Thyroid gland (tissue), 4 donors: ENCODE results near the gene CCDC88A. TPM values are rescaled to one million over a fixed set of nuclear protein-coding genes. Genes with fewer than 3 reads are reported as not detected.
"Not testable (repeated sequence)": the region's sequence is repeated elsewhere in the genome, so short reads cannot be mapped to it uniquely, and the experiment has no call there.

Experiments used
- DNase-seq, 2 donors: peaks; one replicate each; pipeline ENCODE4 v3.0.0-alpha.2; 2019
- H3K27ac ChIP-seq, 3 donors: fragments of 200-600 bp; sonication (generic); 1 replicate in 2 of 3; 2 replicates in 1 of 3; pipeline ENCODE4 v1.5.1; 2016 to 2019; ENCODE audit warnings: mild to moderate bottlenecking in 1 of 3, moderate library complexity in 1 of 3
- H3K27me3 ChIP-seq: fragments of 200-600 bp; sonication (generic); one replicate; pipeline ENCODE4 v1.5.1; 2019
- H3K36me3 ChIP-seq, 2 donors: fragments of 200-600 bp; sonication (generic); one replicate each; pipeline ENCODE4 v1.5.1; 2016 to 2019
- H3K4me1 ChIP-seq, 2 donors: fragments of 200-600 bp; sonication (generic); one replicate each; pipeline ENCODE4 v1.5.1; 2017 to 2019
- H3K4me3 ChIP-seq, 3 donors: fragments of 200-600 bp; sonication (generic); replicated peaks in 1 of 3; 1 replicate in 2 of 3; 2 replicates in 1 of 3; pipeline ENCODE4 v1.5.1; 2016; ENCODE audit warnings: mild to moderate bottlenecking in 1 of 3
- H3K9me3 ChIP-seq: fragments of 200-600 bp; sonication (generic); one replicate; pipeline ENCODE4 v1.5.1; 2017
- POLR2A ChIP-seq, 2 donors: fragments of 450-650 bp; IDR thresholded peaks; one replicate each; pipeline ENCODE4 v1.6.1; 2017; ENCODE audit warnings: antibody characterized with exemption in 2 of 2, mild to moderate bottlenecking in 2 of 2, moderate library complexity in 1 of 2
- WGBS, 2 donors: methylation state at CpG; one replicate each; pipeline ENCODE4 v1.1.5; 2017; 5-methylcytosine and 5-hydroxymethylcytosine counted together
- intact Hi-C: fragments of 100-400 bp; cut with DNase I; formaldehyde crosslinking; loops from one replicate; pipeline ENCODE4 v1.15.1; 2023
- small RNA-seq: library from RNA; depleted of rRNA; stranded (forward); fragments of <200 nt; gene quantifications from one replicate; pipeline ENCODE3, GENCODE V24; 2016
- total RNA-seq, 4 donors: library from RNA; depleted of rRNA; stranded (reverse); fragments of >200 nt; gene quantifications; one replicate each; pipeline ENCODE4 v1.2.3, GENCODE V29; 2016
- TF ChIP-seq, protein P1 (sequence below), 6 experiments: fragments of 200-600 bp in 3 of 6; fragments of 450-650 bp in 3 of 6; sonication (generic) in 3 of 6; IDR thresholded peaks; one replicate each; pipeline ENCODE4 v1.5.1; 2016 to 2019; ENCODE audit warnings: antibody characterized with exemption in 6 of 6, mild to moderate bottlenecking in 2 of 6, inconsistent platforms in 1 of 6, moderate library complexity in 1 of 6

Gene CCDC88A
- total RNA-seq, 4 donors from 2014 or later = 35.9 to 51.5 (median 42.5) TPM

DNA sequence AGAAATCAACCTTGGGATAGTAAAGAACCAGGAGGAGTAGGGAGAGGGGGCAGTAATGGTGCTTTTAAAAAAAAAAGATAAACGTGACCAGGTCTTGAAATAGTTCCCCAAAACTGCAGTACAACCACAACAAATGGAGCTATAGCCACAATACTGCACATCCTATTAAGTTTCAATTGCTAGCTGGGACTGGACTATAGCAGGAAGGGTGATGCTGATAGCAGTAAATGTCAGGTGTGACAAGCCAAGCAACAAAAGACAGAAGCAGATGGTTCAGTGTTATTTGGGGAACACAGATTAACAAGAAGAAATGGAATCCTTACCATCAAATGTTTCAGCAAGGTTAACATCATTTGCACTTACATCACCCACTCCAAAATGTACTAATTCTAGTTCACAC lies 177.0 kb downstream of the CCDC88A start:
- H3K36me3 ChIP-seq = peaks cover 20 to 28% of the 10 kb centered on the region in 2 donors

GRCh38 chr2:55241582-55241981 lies 178.1 kb downstream of the CCDC88A start:
- H3K4me1 ChIP-seq, H3K4me3 ChIP-seq, intact Hi-C loops: not testable (repeated sequence)

More for the DNA sequence above, 177.0 kb downstream of the CCDC88A start:
- no peaks in the 10 kb centered on the region for H3K4me1 ChIP-seq
- H3K9me3 ChIP-seq = no peaks in the 10 kb centered on the region
- no peak for TF ChIP-seq POLR2A (IDR thresholded peaks at IDR 0.05)
- TF ChIP-seq, protein P1, sequence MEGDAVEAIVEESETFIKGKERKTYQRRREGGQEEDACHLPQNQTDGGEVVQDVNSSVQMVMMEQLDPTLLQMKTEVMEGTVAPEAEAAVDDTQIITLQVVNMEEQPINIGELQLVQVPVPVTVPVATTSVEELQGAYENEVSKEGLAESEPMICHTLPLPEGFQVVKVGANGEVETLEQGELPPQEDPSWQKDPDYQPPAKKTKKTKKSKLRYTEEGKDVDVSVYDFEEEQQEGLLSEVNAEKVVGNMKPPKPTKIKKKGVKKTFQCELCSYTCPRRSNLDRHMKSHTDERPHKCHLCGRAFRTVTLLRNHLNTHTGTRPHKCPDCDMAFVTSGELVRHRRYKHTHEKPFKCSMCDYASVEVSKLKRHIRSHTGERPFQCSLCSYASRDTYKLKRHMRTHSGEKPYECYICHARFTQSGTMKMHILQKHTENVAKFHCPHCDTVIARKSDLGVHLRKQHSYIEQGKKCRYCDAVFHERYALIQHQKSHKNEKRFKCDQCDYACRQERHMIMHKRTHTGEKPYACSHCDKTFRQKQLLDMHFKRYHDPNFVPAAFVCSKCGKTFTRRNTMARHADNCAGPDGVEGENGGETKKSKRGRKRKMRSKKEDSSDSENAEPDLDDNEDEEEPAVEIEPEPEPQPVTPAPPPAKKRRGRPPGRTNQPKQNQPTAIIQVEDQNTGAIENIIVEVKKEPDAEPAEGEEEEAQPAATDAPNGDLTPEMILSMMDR (IDR thresholded peaks at IDR 0.05) = no peak
- H3K27ac ChIP-seq = no peak overlapping the region
- intact Hi-C loops = no loop called here
- WGBS, 2 donors = 78 to 79% methylated on average over 1 of the region's 1 CpG
- DNase-seq = no peak
- H3K27me3 ChIP-seq = no peaks in the 10 kb centered on the region
- H3K4me3 ChIP-seq = no peak overlapping the region

DNA sequence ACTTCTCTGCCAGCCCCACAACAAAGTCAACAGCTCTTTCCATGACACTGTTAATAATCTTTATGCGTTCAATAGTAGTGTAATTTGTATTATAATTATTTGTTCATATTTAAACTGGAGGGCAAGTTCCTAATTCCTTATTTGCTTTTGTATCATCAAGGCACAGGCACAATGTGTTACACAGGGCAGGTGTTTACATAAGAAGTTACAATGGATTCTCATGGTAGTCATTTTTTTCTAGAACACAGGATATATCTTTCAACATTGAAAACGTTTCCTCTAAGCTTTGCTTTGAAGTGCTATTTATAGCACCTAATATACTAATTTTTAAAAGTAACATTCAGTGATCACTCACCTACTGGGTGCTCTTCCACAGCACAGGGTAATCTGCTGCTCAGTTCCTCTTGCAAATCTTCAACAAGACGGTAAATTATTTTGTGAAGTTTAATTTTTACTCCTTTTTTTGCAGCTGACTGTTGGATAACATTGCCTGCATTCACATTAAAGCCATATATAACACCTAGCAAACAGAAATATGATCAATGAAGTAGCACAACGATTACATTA lies 179.9 kb downstream of the CCDC88A start:
- intact Hi-C loops = no loop called here

More at GRCh38 chr2:55241582-55241981, 178.1 kb downstream of the CCDC88A start:
- peaks cover 25 to 28% of the 10 kb centered on the region in 2 donors for H3K36me3 ChIP-seq
- H3K9me3 ChIP-seq, H3K27me3 ChIP-seq, DNase-seq, H3K27ac ChIP-seq: not testable (repeated sequence)
- WGBS, 2 donors = 87 to 93% methylated on average over 8 of the region's 8 CpGs

More for the DNA sequence above, 179.9 kb downstream of the CCDC88A start:
- TF ChIP-seq, protein P1 (IDR thresholded peaks at IDR 0.05) = no peak
- TF ChIP-seq POLR2A (IDR thresholded peaks at IDR 0.05) = no peak
- no peak for DNase-seq
- H3K4me1 ChIP-seq = peaks cover 0 to 1% of the 10 kb centered on the region in 2 donors
- H3K27ac ChIP-seq = no peak overlapping the region
- no peaks in the 10 kb centered on the region for H3K27me3 ChIP-seq
- H3K9me3 ChIP-seq = no peaks in the 10 kb centered on the region
- H3K4me3 ChIP-seq = no peak overlapping the region
- peaks cover 33 to 37% of the 10 kb centered on the region in 2 donors for H3K36me3 ChIP-seq
- WGBS, 2 donors = 80% methylated on average over 4 of the region's 4 CpGs

Small RNAs within 50 kb of the gene (small RNA-seq; reads per million reads assigned to genes)
- gene RF00019 (not detected), gene RNU6-221P (not detected), gene RNU6-775P (not detected)

Other genes starting within 250 kb of the CCDC88A start
- gene CLHC1, start 187.6 kb downstream of the CCDC88A start, total RNA-seq = 10 to 100 TPM; 22.7 to 32.1 (median 27.1) TPM
- 1,000 to 10,000 TPM in 2 of 4 donors, 100 to 1,000 TPM in 2; 529 to 1,905 (median 1,352) TPM for gene RPS27A, start 187.2 kb downstream of the CCDC88A start, total RNA-seq
- 10 to 100 TPM; 19.6 to 33.5 (median 27.8) TPM for gene MTIF2, start 150.6 kb downstream of the CCDC88A start, total RNA-seq
- gene CFAP36, start 99.9 kb upstream of the CCDC88A start, total RNA-seq = 10 to 100 TPM; 42.8 to 50.9 (median 47.5) TPM
- gene PPP4R3B, start 197.8 kb upstream of the CCDC88A start, total RNA-seq = 10 to 100 TPM; 76.2 to 88.0 (median 82.6) TPM